ENCODE results near the gene RELN. TPM values are rescaled to one million over a fixed set of nuclear protein-coding genes. Genes with fewer than 3 reads are reported as not detected.
"Not testable (repeated sequence)": the region's sequence is repeated elsewhere in the genome, so short reads cannot be mapped to it uniquely, and the experiment has no call there.

Gene RELN
- total and polyA plus RNA-seq, 5 donors from 2014 or later, result not detected

DNA sequence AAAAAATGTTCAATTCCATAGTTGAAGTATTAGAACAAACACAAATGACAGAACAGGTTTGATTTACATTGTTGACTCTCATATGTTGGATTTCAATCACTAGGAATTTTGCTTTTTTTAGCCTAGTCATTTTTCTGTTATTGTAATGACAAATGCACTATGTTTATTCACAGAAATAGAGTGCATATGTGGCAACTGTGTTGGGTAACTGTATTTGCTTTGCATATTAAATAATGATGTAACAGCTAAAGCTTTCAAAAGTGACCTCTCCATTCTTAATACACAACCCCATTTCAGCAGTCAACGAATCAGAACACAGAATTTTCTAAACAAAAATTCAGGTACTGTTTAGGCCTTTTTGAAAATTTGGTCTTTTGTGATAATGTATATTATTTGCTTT, 489.5 kb downstream of the RELN start:
- Mint-ChIP-seq H3K27me3 (no peaks in the 10 kb centered on the region), H3K27ac (no peak overlapping the region), H3K4me1 (no peaks in the 10 kb centered on the region), H3K36me3 (no peaks in the 10 kb centered on the region), H3K9me3 (no peaks in the 10 kb centered on the region), H3K4me3 (no peak overlapping the region)
- no peak for ATAC-seq (ENCODE audit: low read depth in 2 of 2)
- H3K27me3 ChIP-seq (ENCODE audit: control insufficient read depth, insufficient read depth, low read length), result peaks cover 4% of the 10 kb centered on the region
- DNase-seq, result no peak
- no peaks in the 10 kb centered on the region for H3K4me1 ChIP-seq (ENCODE audit: control insufficient read depth, insufficient read depth, low read length, poor library complexity, severe bottlenecking)
- H3K4me3 ChIP-seq (ENCODE audit: low read depth, low read length), result no peak overlapping the region
- no peak overlapping the region for H3K27ac ChIP-seq (ENCODE audit: insufficient read depth, low read length, poor library complexity, severe bottlenecking)
- no peaks in the 10 kb centered on the region for H3K9me3 ChIP-seq (ENCODE audit: control insufficient read depth in 2 of 2, low read length in 2 of 2)
- no peaks in the 10 kb centered on the region for H3K36me3 ChIP-seq (ENCODE audit: control insufficient read depth, insufficient read depth, low read length)

DNA sequence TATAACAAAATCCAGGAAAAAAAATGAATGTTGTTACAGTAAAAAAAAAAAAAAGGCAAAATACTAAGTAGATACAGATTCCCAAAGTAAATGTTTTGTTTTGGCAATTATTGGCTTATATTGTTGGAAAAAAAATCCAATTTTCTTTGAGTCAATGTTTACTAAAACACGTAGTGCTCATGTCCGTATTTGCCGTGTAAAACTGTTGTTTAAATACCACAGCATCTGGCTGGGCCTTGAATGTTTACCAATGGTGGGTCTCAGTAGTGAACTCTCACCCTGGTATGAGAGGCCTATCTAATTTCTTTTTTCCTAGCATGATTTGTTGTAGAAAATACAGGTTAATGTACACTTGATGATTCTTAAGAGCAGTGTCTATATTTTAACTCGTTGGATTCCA, 502.0 kb downstream of the RELN start:
- Histone ChIP-seq H3K27ac (ENCODE audit: insufficient read depth, low read length, poor library complexity, severe bottlenecking) (no peak overlapping the region), H3K36me3 (ENCODE audit: control insufficient read depth, insufficient read depth, low read length) (no peaks in the 10 kb centered on the region), H3K4me3 (ENCODE audit: low read depth, low read length) (no peak overlapping the region), H3K4me1 (ENCODE audit: control insufficient read depth, insufficient read depth, low read length, poor library complexity, severe bottlenecking) (no peaks in the 10 kb centered on the region), H3K9me3 (ENCODE audit: control insufficient read depth in 2 of 2, low read length in 2 of 2) (no peaks in the 10 kb centered on the region), H3K27me3 (ENCODE audit: control insufficient read depth, insufficient read depth, low read length) (peaks cover 6% of the 10 kb centered on the region)
- Mint-ChIP-seq H3K4me3 (no peak overlapping the region), H3K4me1 (no peaks in the 10 kb centered on the region), H3K36me3 (no peaks in the 10 kb centered on the region), H3K27me3 (peaks cover 10% of the 10 kb centered on the region), H3K9me3 (peaks cover 0 to 1% (median 0%) of the 10 kb centered on the region in 7 donors), H3K27ac (no peak overlapping the region)
- DNase-seq, result no peak
- no peak for ATAC-seq (ENCODE audit: low read depth in 2 of 2)

DNA sequence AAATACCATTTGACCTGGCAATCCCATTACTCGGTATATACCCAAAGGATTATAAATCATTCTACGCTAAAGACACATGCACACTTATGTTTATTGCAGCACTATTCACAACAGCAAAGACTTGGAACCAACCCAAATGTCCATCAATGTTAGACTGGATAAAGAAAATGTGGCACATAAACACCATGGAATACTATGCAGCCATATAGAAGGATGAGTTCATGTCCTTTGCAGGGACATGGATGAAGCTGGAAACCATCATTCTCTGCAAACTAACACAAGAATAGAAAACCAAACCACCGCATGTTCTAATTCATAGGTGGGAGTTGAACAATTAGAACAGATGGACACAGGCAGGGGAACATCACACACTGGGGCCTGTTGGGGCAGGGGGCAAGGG, 502.6 kb downstream of the RELN start:
- peaks cover 10% of the 10 kb centered on the region for H3K27me3 Mint-ChIP-seq
- DNase-seq; H3K9me3 ChIP-seq (ENCODE audit: control insufficient read depth in 2 of 2, low read length in 2 of 2); H3K27ac ChIP-seq (ENCODE audit: insufficient read depth, low read length, poor library complexity, severe bottlenecking); H3K36me3 ChIP-seq (ENCODE audit: control insufficient read depth, insufficient read depth, low read length); H3K4me3 ChIP-seq (ENCODE audit: low read depth, low read length); H3K9me3 Mint-ChIP-seq; H3K4me1 Mint-ChIP-seq; H3K36me3 Mint-ChIP-seq; H3K4me1 ChIP-seq (ENCODE audit: control insufficient read depth, insufficient read depth, low read length, poor library complexity, severe bottlenecking); H3K27me3 ChIP-seq (ENCODE audit: control insufficient read depth, insufficient read depth, low read length); H3K4me3 Mint-ChIP-seq; ATAC-seq (ENCODE audit: low read depth in 2 of 2): not testable (repeated sequence)
- peak overlapping the region in 1 of 3 donors; percentile 39 for H3K27ac Mint-ChIP-seq

- ATAC-seq (ENCODE audit: low read depth in 2 of 2) (no peak), DNase-seq (no peak)
- Histone ChIP-seq H3K9me3 (ENCODE audit: control insufficient read depth in 2 of 2, low read length in 2 of 2) (no peaks in the 10 kb centered on the region), H3K27ac (ENCODE audit: insufficient read depth, low read length, poor library complexity, severe bottlenecking) (no peak overlapping the region), H3K4me3 (ENCODE audit: low read depth, low read length) (no peak overlapping the region), H3K36me3 (ENCODE audit: control insufficient read depth, insufficient read depth, low read length) (no peaks in the 10 kb centered on the region), H3K27me3 (ENCODE audit: control insufficient read depth, insufficient read depth, low read length) (peaks cover 8% of the 10 kb centered on the region), H3K4me1 (ENCODE audit: control insufficient read depth, insufficient read depth, low read length, poor library complexity, severe bottlenecking) (no peaks in the 10 kb centered on the region)
- Mint-ChIP-seq H3K9me3 (no peaks in the 10 kb centered on the region), H3K36me3 (no peaks in the 10 kb centered on the region), H3K4me3 (no peak overlapping the region), H3K4me1 (no peaks in the 10 kb centered on the region), H3K27ac (peak overlapping the region in 1 of 3 donors; percentile 24), H3K27me3 (peaks cover 16% of the 10 kb centered on the region)
These were observed 508.7 kb downstream of the RELN start for GRCh38 chr7:103480771-103481170.

DNA sequence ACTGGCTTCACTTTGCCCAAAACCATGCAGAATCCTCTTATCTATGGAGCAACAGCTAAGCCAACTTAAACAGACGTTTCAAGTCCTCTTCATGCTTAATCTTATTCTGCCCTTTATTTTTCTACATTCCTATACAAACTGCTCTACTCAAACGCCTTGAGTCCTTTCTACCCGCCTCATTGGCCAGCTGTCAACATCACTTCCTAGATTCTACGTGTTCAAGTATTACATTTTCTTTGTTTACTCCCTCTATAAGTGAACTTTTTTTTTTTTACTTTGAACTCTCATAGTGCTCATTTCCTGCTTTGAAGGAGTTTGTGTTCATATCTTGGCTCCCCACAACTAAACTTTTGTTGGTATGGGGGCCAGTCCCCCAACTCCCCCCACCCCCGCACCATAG, 514.5 kb downstream of the RELN start:
- H3K4me3 Mint-ChIP-seq, result no peak overlapping the region
- no peak for ATAC-seq (ENCODE audit: low read depth in 2 of 2)
- Histone ChIP-seq H3K27ac (ENCODE audit: insufficient read depth, low read length, poor library complexity, severe bottlenecking) (no peak overlapping the region), H3K4me3 (ENCODE audit: low read depth, low read length) (no peak overlapping the region), H3K36me3 (ENCODE audit: control insufficient read depth, insufficient read depth, low read length) (no peaks in the 10 kb centered on the region), H3K27me3 (ENCODE audit: control insufficient read depth, insufficient read depth, low read length) (peaks cover 15% of the 10 kb centered on the region), H3K9me3 (ENCODE audit: control insufficient read depth in 2 of 2, low read length in 2 of 2) (no peaks in the 10 kb centered on the region), H3K4me1 (ENCODE audit: control insufficient read depth, insufficient read depth, low read length, poor library complexity, severe bottlenecking) (no peaks in the 10 kb centered on the region)
- peaks cover 26% of the 10 kb centered on the region for H3K27me3 Mint-ChIP-seq
- H3K4me1 Mint-ChIP-seq, result peaks cover 0 to 6% (median 0%) of the 10 kb centered on the region in 4 donors
- peaks cover 0 to 4% (median 0%) of the 10 kb centered on the region in 7 donors for H3K9me3 Mint-ChIP-seq
- no peak overlapping the region for H3K27ac Mint-ChIP-seq
- H3K36me3 Mint-ChIP-seq, result no peaks in the 10 kb centered on the region
- no peak for DNase-seq

GRCh38 chr7:103469095-103469948, 520.1 kb downstream of the RELN start:
- Mint-ChIP-seq H3K27ac (no peak overlapping the region), H3K4me1 (no peaks in the 10 kb centered on the region), H3K4me3 (no peak overlapping the region), H3K36me3 (no peaks in the 10 kb centered on the region), H3K27me3 (peaks cover 21% of the 10 kb centered on the region), H3K9me3 (peaks cover 0 to 4% (median 0%) of the 10 kb centered on the region in 7 donors)
- DNase-seq (no peak), ATAC-seq (ENCODE audit: low read depth in 2 of 2) (no peak)
- H3K27me3 ChIP-seq (ENCODE audit: control insufficient read depth, insufficient read depth, low read length), result peaks cover 15% of the 10 kb centered on the region
- no peaks in the 10 kb centered on the region for H3K4me1 ChIP-seq (ENCODE audit: control insufficient read depth, insufficient read depth, low read length, poor library complexity, severe bottlenecking)
- H3K27ac ChIP-seq (ENCODE audit: insufficient read depth, low read length, poor library complexity, severe bottlenecking), result no peak overlapping the region
- H3K36me3 ChIP-seq (ENCODE audit: control insufficient read depth, insufficient read depth, low read length), result no peaks in the 10 kb centered on the region
- no peaks in the 10 kb centered on the region for H3K9me3 ChIP-seq (ENCODE audit: control insufficient read depth in 2 of 2, low read length in 2 of 2)
- H3K4me3 ChIP-seq (ENCODE audit: low read depth, low read length), result no peak overlapping the region

DNA sequence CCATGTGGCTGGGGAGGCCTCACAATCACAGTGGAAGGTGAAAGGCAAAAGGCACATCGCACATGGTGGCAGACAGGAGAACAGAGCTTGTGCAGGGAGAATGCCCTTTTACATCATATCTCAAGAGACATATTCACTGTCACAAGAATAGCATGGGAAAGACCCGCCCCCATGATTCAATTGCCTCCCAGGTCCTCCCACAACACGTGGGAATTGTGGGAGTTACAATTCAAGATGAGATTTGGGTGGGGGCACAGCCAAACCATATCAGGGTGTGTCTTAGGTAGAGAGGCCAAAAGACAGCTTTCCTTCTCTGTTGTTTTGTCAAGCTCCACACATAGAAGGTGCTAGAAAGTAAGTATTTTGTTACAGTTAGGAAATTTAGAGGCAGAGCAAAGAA, 522.6 kb downstream of the RELN start:
- no peak overlapping the region for H3K27ac Mint-ChIP-seq
- peaks cover 0 to 4% (median 0%) of the 10 kb centered on the region in 7 donors for H3K9me3 Mint-ChIP-seq

GRCh38 chr7:103462358-103462757, 527.1 kb downstream of the RELN start:
- ATAC-seq (ENCODE audit: low read depth in 2 of 2), result no peak
- Mint-ChIP-seq H3K9me3 (peaks cover 0 to 3% (median 0%) of the 10 kb centered on the region in 7 donors), H3K4me3 (no peak overlapping the region), H3K4me1 (no peaks in the 10 kb centered on the region), H3K36me3 (no peaks in the 10 kb centered on the region), H3K27ac (no peak overlapping the region), H3K27me3 (peaks cover 9% of the 10 kb centered on the region)
- Histone ChIP-seq H3K36me3 (ENCODE audit: control insufficient read depth, insufficient read depth, low read length) (no peaks in the 10 kb centered on the region), H3K4me1 (ENCODE audit: control insufficient read depth, insufficient read depth, low read length, poor library complexity, severe bottlenecking) (no peaks in the 10 kb centered on the region), H3K27ac (ENCODE audit: insufficient read depth, low read length, poor library complexity, severe bottlenecking) (no peak overlapping the region), H3K9me3 (ENCODE audit: control insufficient read depth in 2 of 2, low read length in 2 of 2) (no peaks in the 10 kb centered on the region), H3K27me3 (ENCODE audit: control insufficient read depth, insufficient read depth, low read length) (peaks cover 2% of the 10 kb centered on the region), H3K4me3 (ENCODE audit: low read depth, low read length) (no peak overlapping the region)
- DNase-seq, result no peak

More for the DNA sequence above, 522.6 kb downstream of the RELN start:
- Histone ChIP-seq H3K9me3 (ENCODE audit: control insufficient read depth in 2 of 2, low read length in 2 of 2) (no peaks in the 10 kb centered on the region), H3K4me3 (ENCODE audit: low read depth, low read length) (no peak overlapping the region), H3K27ac (ENCODE audit: insufficient read depth, low read length, poor library complexity, severe bottlenecking) (no peak overlapping the region), H3K4me1 (ENCODE audit: control insufficient read depth, insufficient read depth, low read length, poor library complexity, severe bottlenecking) (no peaks in the 10 kb centered on the region), H3K36me3 (ENCODE audit: control insufficient read depth, insufficient read depth, low read length) (no peaks in the 10 kb centered on the region), H3K27me3 (ENCODE audit: control insufficient read depth, insufficient read depth, low read length) (peaks cover 8% of the 10 kb centered on the region)
- H3K4me3 Mint-ChIP-seq, result no peak overlapping the region
- peaks cover 17% of the 10 kb centered on the region for H3K27me3 Mint-ChIP-seq
- no peaks in the 10 kb centered on the region for H3K36me3 Mint-ChIP-seq
- ATAC-seq (ENCODE audit: low read depth in 2 of 2) (no peak), DNase-seq (no peak)
- no peaks in the 10 kb centered on the region for H3K4me1 Mint-ChIP-seq

Data from CD4-positive, CD25-positive, alpha-beta regulatory T cell (primary cell).